GM18511 (cell line): ENCODE measurements around the gene TACR1.
"Not testable (repeated sequence)": the region's sequence is repeated elsewhere in the genome, so short reads cannot be mapped to it uniquely, and the experiment has no call there.

Experiments used
- ATAC-seq: cut with Tn5 transposase; IDR thresholded peaks from one replicate; pipeline ENCODE4 v1.9.1; 2021; ENCODE audit warnings: mild to moderate bottlenecking, moderate library complexity; ENCODE audit not compliant: unreplicated experiment

The TACR1 gene

DNA sequence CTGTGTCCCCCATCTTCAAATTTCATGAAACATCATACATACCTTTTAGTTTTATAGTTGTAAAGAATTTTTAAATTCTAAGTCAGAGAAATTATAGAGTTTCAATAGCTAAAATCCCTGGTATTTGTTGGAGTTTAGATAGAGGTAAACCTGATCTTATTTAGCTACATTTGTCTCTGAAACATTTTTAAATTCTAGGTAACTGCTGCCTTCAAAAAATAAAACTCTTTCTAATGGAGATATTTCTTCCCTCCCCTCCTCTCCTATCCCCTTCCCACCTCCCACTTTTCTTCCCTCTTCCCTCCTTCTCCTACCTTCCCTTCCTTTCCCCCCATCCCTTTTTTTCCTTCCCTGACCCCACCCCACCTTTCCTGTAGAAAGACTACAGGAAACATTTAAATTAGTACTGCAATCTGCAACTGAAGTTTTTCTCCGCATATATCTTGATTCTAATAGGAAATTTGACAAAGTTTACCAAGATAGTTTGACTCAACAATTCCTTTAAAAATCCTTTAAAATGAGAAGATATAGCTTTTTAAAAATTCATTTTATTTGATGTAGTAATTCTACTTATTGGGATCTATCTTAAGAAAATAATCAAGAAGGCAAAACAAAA lies 4.1 kb downstream of the TACR1 start:
- ATAC-seq, result no peak

DNA sequence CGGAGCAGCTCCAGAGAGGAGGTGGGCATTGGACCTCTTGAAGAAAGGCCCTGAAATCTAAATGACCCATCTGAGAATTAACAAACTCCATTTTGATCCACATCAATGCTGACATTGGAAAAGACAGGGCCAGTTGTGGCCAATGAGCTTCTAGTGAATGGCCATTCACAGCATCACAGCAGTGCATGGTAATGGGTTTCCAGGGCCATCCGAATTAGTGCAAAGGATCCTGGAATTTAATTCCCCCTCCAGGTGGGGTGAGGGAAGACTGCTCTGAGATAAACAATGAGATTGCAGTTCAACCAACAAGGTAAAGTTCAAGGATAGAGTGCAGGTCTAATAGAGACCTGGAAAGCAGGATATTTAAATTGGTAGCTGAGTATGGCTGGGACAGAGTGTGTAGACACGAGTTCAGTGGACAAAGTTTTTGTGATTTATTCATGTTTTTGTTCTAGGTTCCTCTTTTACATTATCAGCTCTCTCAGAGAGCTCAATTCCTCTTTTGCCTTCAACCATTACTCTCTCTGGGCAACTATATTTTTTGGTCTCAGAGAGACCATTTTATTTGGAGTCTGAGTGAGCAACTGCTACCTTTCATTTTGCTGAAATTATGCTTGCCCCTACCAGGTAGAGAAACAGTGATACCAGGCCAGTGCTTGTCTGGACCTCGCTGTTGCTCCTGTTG lies 5.0 kb downstream of the TACR1 start:
- ATAC-seq, result no peak

DNA sequence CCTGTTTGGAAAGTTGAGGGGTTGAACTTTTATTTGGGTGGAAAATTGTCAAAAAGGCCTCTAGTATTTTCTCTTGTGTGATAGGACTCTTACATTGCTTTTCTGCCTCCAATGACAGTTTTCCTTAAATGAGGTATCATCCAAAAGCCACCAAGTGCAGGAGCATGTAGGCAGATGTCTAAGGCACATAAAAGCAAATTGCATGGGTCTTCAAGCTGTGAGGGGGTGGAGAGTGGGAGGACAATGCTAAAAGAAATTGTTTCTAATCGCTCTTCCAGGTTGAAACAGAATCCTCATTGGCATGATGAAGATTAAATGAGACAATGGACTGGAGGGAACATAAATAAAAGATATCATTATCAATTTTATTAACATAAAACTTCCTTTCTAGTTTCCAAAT lies 6.8 kb downstream of the TACR1 start:
- no peak for ATAC-seq

DNA sequence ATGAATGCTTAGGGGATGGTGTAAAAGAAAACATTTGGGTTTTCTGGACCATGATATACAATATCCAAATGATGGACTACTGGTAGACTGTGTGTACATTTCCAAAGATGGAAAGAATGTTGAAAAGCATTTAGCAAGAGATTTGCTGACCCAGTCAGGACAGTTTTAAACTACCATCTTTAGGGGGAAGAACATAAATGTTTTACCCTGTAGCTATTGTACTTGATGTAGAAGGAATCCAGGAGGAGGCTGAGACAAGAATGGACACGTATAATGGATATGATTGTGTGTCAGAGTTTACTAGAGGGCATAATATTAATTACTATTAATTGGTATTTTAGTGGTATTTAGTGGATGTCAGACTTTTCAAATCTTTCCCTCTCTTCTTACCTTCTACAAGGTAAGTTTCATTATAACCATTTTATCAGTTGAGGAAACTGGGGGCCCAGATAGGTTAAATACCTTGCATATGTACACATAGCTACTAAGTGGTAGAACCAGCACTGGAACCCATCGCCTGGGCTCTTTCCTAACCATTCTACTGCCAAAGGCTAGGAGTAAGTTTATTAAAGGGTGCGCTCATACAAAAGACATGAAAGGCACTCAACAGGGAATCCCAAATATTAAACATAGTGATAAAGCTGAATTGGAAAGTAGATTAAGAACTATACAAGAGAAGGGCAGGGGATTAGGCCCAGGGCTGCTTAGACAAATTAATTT lies 8.9 kb downstream of the TACR1 start:
- ATAC-seq, result no peak

DNA sequence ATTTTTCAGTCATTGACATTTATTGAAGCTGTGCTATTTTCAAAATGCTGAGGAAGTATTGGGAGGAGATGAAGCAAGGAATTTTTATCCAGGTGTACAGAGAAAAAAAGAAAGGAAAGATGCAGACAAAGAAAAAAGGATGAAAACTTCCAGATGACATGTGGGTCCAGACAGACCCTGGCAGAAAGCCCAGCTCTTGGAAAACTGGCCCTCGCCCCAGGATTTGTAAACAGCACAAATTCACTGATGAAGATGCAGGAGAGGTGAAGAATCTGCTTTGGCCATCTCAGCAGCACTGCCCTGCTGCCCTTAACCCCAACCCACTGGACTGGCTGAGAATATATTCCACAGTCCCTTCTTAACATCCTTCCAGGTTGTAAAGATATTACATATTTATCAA lies 12.5 kb downstream of the TACR1 start:
- ATAC-seq, result no peak

DNA sequence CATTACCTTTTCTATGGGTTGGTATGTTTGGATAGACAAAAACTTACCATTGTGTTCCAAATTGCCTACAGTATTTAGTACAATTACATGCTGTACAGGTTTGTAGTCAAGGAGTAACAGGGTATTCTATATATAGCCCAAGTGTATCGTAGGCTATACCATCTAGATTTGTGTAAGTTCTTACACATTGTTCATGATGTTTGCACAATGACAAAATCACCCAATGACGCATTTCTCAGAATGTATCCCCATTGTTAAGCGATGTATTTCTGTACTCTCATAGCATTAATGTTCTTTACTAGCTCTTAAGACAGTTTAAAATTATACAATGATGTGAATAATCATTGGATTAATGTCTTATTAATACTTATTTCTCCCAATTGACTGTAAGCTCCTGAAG lies 16.7 kb downstream of the TACR1 start:
- no peak for ATAC-seq

DNA sequence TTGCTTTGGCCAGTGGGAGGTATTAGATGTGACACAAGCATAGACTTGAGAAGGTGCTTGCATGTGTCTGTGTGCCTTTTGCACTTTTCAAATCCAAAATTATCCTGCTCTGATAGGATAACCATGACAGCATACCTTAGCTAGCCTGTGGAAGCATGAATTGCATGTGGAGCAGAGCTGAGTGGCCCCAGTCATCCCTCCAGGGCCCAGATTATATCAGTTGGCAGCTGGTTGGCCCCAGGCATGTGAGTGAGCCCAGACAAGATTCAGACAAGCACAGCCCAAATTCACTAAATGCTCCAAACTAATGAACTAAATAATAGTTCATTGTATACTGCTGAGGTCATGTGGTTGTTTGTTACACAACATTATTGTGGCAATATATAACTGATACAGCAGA lies 18.8 kb downstream of the TACR1 start:
- no peak for ATAC-seq

DNA sequence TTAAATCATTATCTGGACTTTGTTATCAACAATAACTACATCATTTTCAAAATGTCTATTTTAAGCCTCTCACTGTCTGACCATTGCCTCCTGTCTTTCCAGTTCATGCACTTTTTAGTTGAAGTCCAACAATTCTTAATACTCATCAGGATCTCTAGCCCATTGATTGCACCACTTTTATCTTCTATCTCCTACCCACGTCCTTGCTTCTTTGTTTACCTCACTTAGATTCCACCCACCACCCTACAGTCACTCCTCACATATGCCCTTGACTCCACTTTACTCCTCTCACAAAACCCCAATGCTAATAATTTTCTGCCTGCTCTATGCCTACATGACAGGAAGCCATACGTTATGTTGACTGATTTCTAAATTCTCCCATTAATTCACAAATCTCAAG lies 21.9 kb downstream of the TACR1 start:
- no peak for ATAC-seq

DNA sequence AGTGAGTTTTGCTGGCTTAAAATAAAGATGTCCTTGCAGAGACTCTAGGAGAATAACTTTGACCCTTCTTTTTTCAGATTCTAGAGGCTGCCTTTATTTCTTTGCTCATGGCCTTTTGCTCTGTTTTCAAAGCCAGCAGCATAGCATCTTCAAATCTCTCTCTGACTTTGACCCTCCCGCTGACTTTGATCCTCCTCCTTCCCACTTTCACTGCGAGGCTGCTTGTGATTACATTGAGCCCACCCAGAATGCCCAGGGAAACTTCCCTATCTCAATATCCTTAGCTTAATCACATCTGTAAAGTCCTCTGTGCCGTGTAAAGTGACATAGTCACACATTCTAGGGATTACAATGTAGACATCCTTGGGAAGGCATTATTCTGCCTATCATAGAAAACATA lies 23.9 kb downstream of the TACR1 start:
- ATAC-seq, result no peak

DNA sequence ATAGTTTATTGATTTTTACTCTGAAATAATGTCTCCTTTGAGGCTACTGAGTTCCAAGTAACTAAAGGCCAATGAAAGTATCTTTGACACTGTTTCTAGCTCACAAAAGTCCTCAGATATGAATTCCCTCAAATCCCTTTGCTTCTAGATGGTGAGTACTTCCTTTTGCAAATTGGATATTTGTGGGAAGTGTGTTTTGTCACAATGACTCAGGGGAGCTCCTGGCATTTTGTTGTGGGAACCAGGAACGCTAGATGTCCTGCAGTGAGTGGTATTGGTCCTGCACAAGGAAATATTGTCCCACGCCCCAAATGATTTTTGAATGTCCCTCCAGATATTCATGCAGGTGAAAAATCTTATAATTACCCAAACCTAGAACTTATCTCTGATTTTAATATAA lies 24.3 kb downstream of the TACR1 start:
- no peak for ATAC-seq

DNA sequence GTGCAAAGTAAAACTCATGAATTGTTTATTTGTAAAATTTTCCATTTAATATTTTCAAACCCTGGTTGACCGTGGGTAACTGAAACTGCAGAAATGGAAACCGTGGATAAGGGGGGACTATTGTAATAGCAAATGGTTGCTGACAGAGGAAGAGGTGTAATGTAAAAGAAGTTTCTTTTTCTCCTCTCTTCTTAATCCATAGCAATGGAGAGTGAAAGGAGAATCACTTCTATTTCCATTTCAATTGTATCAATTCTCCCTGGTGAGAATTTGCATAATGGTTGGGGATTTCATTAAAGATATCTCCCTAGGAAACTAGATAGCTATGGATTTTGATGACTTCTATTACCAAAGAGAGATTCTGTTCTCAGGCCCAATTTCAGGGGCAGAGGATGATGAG lies 24.8 kb downstream of the TACR1 start:
- ATAC-seq, result no peak

DNA sequence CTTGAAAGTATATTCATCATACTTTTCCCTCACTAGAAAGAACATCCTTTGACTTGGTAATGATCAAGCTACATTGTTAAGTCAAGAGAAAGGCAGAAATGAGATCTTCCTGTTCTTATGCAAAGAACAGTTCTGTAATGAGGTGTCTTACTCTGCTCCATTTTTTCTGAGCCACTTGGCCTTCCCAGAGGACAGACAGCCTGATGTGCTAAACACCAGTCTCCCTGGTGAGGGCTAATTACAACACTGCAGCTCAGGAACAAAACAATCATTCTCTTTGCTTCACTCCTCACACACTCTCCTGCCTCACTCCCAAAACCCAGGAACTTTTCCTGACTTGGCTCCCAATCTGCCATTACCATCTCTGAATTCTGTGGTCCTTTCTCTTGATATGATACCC lies 25.6 kb downstream of the TACR1 start:
- no peak for ATAC-seq

DNA sequence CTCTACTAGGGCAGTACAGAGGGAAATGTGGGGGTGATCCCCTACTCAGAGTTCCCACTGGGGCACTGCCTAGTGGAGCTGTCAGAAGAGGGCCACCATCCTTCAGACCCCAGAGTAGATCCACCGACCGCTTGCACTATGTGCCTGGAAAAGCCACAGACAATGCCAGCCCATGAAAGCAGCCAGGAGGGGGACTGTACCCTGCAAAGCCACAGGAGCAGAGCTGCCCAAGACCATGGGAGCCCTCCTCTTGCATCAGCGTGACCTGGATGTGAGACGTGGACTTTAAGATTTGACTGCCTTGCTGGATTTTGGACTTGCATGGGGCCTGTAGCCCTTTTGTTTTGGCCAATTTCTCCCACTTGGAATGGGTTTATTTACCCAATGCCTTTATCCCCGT lies 27.9 kb downstream of the TACR1 start:
- not testable (repeated sequence) for ATAC-seq

DNA sequence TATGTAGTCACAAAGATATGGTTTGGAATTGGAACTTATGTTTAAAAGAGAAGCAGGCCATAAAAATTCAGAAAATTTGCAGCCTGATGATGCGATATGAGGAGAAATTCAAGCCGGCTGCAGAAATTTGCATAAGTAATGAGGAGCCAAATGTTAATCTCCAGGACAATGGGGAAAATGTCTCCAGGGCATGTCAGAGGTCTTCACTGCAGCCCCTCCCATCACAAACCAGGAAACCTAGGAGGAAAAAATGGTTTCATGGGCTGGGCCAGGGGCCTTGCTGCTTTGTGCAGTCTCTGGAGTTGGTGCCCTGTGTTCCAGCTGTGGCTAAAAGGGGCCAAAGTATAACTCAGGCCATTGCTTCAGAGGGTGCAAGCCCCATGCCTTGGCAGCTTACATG lies 28.4 kb downstream of the TACR1 start:
- no peak for ATAC-seq

DNA sequence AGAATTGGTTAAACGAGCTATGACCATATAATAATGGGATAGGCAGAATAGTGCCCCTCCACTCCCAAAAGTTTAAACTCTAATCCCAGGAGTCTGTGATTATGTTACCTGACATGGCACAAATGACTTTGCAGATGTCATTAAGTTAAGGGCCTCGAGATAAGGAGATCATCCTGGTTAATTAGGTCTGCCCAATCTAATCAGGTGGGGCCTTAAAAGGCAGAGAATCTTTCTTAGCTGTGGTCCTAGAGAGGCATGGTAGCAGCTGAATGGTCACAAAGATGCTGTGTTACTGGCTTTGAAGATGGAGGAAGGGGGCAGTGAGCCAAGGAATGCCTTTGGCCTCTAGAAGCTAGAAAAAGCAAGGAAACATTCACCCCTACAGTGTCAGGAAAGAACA lies 31.1 kb downstream of the TACR1 start:
- ATAC-seq, result no peak

DNA sequence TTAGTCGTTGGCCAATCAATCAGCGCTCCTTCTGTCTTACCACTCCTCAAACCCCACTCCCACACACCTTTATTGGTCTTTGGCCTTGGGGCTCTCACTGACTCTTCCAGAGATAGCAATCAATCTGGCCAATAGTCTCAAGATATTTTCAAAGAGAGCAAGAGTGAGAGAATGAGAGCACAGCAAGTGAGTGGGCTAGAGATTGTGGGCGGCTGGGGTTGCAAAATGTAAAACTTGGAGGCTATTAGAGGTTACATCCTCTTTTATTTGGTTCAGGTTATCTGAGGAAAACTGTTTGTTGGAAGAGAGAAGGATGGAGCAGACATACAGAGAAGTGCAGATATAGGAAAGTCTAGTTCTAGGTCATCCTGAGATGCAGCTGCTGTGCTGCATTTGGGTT lies 32.8 kb downstream of the TACR1 start:
- no peak for ATAC-seq

DNA sequence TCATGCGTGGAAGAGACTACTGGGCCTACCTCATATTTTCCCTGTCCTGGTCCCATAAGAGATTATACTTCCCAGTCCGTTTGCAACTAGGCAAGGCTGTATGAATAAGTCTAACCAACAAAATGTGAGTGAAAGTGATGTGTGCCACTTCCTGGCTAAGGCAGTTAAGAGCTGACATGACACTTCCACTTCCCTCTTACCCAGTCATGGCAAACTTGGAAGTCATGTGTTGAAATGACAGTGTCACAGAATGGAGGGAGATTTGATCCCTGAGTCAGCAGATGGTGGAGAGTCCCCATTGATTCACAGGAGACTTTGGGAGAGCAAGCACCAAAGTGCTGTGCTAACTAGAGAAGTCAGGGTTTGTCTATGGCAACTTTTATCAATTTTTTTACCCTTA lies 36.4 kb downstream of the TACR1 start:
- no peak for ATAC-seq

DNA sequence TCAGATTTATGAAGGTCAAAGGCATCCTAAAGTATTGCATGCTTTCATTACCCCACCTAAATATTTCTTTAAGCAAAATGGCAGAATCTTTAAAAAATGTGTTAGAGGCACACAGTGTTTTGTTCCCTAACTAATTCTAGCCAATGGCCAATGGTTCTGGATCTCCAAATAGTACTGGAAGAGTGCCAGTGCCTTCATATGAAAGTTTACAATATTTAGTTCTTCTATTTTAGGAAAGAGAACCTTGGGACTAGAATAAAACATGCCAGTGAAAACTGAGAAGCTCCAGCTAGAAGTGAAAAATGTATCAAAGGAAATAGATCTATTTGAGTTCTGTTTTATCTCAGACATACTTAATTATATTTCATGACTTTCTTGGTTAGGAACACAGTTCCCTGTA lies 37.1 kb downstream of the TACR1 start:
- no peak for ATAC-seq

DNA sequence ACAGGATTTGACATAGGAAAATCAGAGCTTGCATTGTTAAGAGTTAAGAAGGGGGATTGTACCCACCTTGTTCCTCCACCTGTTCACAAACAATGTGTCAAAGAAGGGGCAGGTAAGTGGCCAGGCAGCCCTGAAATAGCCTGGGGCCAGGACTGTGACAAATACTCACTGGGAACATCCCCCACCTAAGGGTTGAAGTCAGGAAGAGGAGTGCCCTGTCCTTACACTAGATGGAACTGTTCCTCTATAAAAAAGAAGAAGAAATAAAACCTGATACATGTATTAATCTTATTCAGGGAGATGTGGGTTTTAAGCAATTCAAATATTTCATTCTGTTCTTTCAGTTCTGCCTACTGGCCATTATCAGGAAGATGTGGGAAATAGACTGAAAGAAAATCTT lies 41.9 kb downstream of the TACR1 start:
- ATAC-seq, result no peak

DNA sequence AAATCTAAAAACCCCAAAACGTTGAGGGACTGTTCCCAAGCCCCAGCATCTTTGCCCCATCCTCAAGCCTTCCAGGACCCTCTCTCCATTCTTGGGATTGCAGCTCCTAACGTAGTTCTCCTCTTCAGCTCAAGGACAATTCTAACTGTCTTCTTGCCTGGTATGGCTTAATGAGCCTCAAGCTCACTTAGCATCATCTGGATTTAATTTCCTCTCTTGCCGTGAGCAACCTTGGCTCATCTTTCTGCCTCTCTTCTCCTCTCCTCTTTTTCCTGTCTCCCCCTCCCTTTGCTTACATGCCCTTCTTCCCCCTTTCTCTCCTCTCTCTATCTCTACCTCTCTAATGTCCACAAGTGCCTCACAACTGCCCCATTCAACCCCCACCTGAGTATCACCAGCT lies 44.2 kb downstream of the TACR1 start:
- no peak for ATAC-seq

DNA sequence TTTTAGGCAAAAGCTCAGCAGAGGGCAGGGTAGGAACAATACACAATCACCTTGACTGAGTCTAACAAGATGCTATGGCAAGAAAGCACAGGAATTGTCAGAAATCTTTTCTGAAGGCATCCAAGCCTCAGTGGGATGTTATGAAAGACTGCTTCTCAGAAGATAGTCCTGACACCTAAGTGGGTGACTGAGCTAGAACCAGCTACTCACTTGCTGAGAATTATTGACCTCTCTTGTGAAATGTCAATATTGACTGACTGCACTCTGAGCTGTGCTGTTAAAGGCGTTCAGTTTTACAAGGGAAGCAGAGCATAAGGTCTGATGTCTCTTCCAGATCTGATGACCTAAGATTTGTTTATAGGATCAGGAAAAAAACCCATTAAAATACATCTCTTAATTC lies 46.1 kb downstream of the TACR1 start:
- no peak for ATAC-seq

DNA sequence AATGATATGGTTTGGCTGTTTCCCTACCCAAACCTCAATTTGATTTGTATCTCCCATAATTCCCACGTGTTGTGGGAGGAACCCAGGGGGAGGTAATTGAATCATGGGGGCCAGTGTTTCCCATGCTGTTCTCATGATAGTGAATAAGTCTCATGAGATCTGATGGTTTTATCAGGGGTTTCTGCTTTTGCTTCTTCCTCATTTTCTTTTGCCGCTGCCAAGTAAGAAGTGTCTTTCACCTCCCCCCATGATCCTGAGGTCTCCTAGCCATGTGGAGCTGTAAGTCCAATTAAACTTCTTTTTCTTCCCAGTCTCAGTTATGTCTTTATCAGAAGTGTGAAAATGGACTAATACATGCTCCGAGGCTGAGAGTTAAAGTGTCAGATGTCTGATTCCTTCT lies 47.1 kb downstream of the TACR1 start:
- ATAC-seq, result not testable (repeated sequence)
